H1 (cell line): ENCODE measurements around the gene HSPA1B. TPM values are rescaled to one million over a fixed set of nuclear protein-coding genes. Genes with fewer than 3 reads are reported as not detected.

Experiments
- CTCF ChIA-PET: fragments of 300-600 bp; sonication (Branson Sonifier 250); formaldehyde crosslinking; loops from one replicate; lab custom pipeline; 2021; ENCODE audit not compliant: partially characterized antibody; lab: Charles Lee
- POLR2A ChIA-PET: fragments of 300-600 bp; sonication (Branson Sonifier 250); formaldehyde crosslinking; loops from one replicate; lab custom pipeline; 2021; ENCODE audit warnings: inconsistent platforms; ENCODE audit not compliant: partially characterized antibody; lab: Charles Lee
- DNase-seq, 2 experiments: peaks; one replicate each; pipeline versions ENCODE4 v3.0.0 to v3.0.0-alpha.2; 2010 to 2022; ENCODE audit warnings: low spot score in 2 of 2, low read depth in 1 of 2, mixed read lengths in 1 of 2
- FAIRE-seq: peaks from 2 replicates; lab custom pipeline; 2011; peaks lifted over from hg19 to GRCh38; lab: Jason Lieb, UNC
- H2AFZ ChIP-seq: 2 replicates; pipeline ENCODE4 v1.8.1; 2012; ENCODE audit warnings: low read length, inconsistent platforms
- H2AK5ac ChIP-seq: 2 replicates; pipeline ENCODE4 v1.6.1; 2013; ENCODE audit warnings: low read depth, low read length
- H2BK120ac ChIP-seq: replicated peaks from 2 replicates; pipeline ENCODE3; 2013; ENCODE audit warnings: low read depth, low read length, inconsistent platforms
- H2BK12ac ChIP-seq: 2 replicates; pipeline ENCODE4 v1.6.1; 2013; ENCODE audit warnings: low read depth, low read length
- H2BK15ac ChIP-seq: 2 replicates; pipeline ENCODE4 v1.6.1; 2013; ENCODE audit warnings: low read length
- H2BK20ac ChIP-seq: 2 replicates; pipeline ENCODE4 v1.6.1; 2013; ENCODE audit warnings: low read length
- H2BK5ac ChIP-seq: 2 replicates; pipeline ENCODE4 v1.6.1; 2013; ENCODE audit warnings: low read depth, low read length
- H3K14ac ChIP-seq: 2 replicates; pipeline ENCODE4 v1.6.1; 2013; ENCODE audit warnings: inconsistent platforms; ENCODE audit not compliant: insufficient read length
- H3K18ac ChIP-seq: 2 replicates; pipeline ENCODE4 v1.6.1; 2013; ENCODE audit warnings: low read length; ENCODE audit errors: extremely low read depth
- H3K23ac ChIP-seq: 2 replicates; pipeline ENCODE4 v1.6.1; 2013; ENCODE audit warnings: inconsistent platforms; ENCODE audit not compliant: insufficient read length
- H3K23me2 ChIP-seq: 2 replicates; pipeline ENCODE4 v1.6.1; 2013; ENCODE audit warnings: low read depth, low read length
- H3K27ac ChIP-seq: 2 replicates; pipeline ENCODE4 v1.6.1; 2011; ENCODE audit warnings: low read depth, low read length, inconsistent platforms
- H3K27me3 ChIP-seq, 4 experiments: replicated peaks in 1 of 4; 1 replicate in 1 of 4; 2 replicates in 3 of 4; pipeline versions ENCODE4 v1.6.1 to v1.8.1; 2011 to 2013; ENCODE audit warnings: low read length in 3 of 4, mild to moderate bottlenecking in 3 of 4, inconsistent platforms in 2 of 4, mixed read lengths in 2 of 4, moderate library complexity in 1 of 4; ENCODE audit not compliant: control insufficient read depth in 3 of 4, insufficient read depth in 3 of 4; ENCODE audit errors: extremely low read depth in 1 of 4
- H3K36me3 ChIP-seq, 4 experiments: 2 replicates each; pipeline versions ENCODE4 v1.6.1 to v1.8.1; 2011 to 2013; ENCODE audit warnings: mild to moderate bottlenecking in 4 of 4, low read length in 3 of 4, moderate library complexity in 2 of 4, control low read depth in 1 of 4, inconsistent platforms in 1 of 4; ENCODE audit not compliant: insufficient read depth in 4 of 4, control insufficient read depth in 2 of 4
- H3K4ac ChIP-seq: replicated peaks from 2 replicates; pipeline ENCODE3; 2013; ENCODE audit warnings: low read length, low read depth, mixed read lengths, inconsistent platforms; ENCODE audit not compliant: insufficient read length
- H3K4me1 ChIP-seq, 4 experiments: replicated peaks in 1 of 4; 1 replicate in 1 of 4; 2 replicates in 3 of 4; pipeline versions ENCODE4 v1.6.1 to v1.8.1; 2011 to 2013; ENCODE audit warnings: low read length in 3 of 4, inconsistent platforms in 2 of 4, mixed read lengths in 1 of 4; ENCODE audit not compliant: insufficient read depth in 4 of 4, control insufficient read depth in 3 of 4
- H3K4me2 ChIP-seq, 2 experiments: 2 replicates each; pipeline versions ENCODE4 v1.6.1 to v1.8.1; 2011 to 2013; ENCODE audit warnings: low read depth in 2 of 2, low read length in 2 of 2, control low read depth in 1 of 2, inconsistent platforms in 1 of 2, mild to moderate bottlenecking in 1 of 2; ENCODE audit not compliant: insufficient read depth in 1 of 2
- H3K4me3 ChIP-seq, 4 experiments: fragments of 200-600, 300-600 bp in 1 of 4; sonication (generic), shearing (Covaris generic), sonication (Bioruptor Twin) in 1 of 4; 2 replicates each; pipeline versions ENCODE4 v1.5.1 to v1.8.1; 2011 to 2016; ENCODE audit warnings: low read length in 4 of 4, low read depth in 3 of 4, control low read depth in 2 of 4, inconsistent platforms in 2 of 4, mild to moderate bottlenecking in 2 of 4, mixed read lengths in 1 of 4, moderate library complexity in 1 of 4; ENCODE audit not compliant: insufficient read depth in 2 of 4; ENCODE audit errors: extremely low read depth in 1 of 4
- H3K56ac ChIP-seq: replicated peaks from 2 replicates; pipeline ENCODE3; 2013; ENCODE audit warnings: low read depth, mild to moderate bottlenecking, mixed read lengths, low read length, inconsistent platforms; ENCODE audit not compliant: insufficient read length
- H3K79me1 ChIP-seq: 2 replicates; pipeline ENCODE4 v1.6.1; 2013; ENCODE audit warnings: low read depth, low read length, control low read depth
- H3K79me2 ChIP-seq, 2 experiments: 2 replicates each; pipeline versions ENCODE4 v1.6.1 to v1.8.1; 2012 to 2013; ENCODE audit warnings: low read length in 2 of 2, mild to moderate bottlenecking in 2 of 2, inconsistent platforms in 1 of 2; ENCODE audit not compliant: insufficient read depth in 2 of 2, control insufficient read depth in 1 of 2
- H3K9ac ChIP-seq, 4 experiments: replicated peaks in 1 of 4; 1 replicate in 1 of 4; 2 replicates in 3 of 4; pipeline versions ENCODE4 v1.6.1 to v1.8.1; 2011 to 2013; ENCODE audit warnings: low read depth in 3 of 4, low read length in 3 of 4, control low read depth in 2 of 4, mild to moderate bottlenecking in 2 of 4, moderate library complexity in 2 of 4, inconsistent platforms in 1 of 4; ENCODE audit errors: extremely low read depth in 1 of 4
- H3K9me3 ChIP-seq, 2 experiments: 2 replicates each; pipeline versions ENCODE4 v1.6.1 to v1.8.1; 2012 to 2013; ENCODE audit warnings: mild to moderate bottlenecking in 2 of 2, moderate library complexity in 2 of 2, control low read depth in 1 of 2, inconsistent platforms in 1 of 2, low read depth in 1 of 2, low read length in 1 of 2, mixed read lengths in 1 of 2; ENCODE audit not compliant: insufficient read depth in 2 of 2
- H4K20me1 ChIP-seq, 2 experiments: replicated peaks in 1 of 2; 2 replicates each; pipeline versions ENCODE3 to v1.8.1; 2011 to 2013; ENCODE audit warnings: inconsistent platforms in 2 of 2, low read length in 2 of 2, mild to moderate bottlenecking in 1 of 2; ENCODE audit not compliant: insufficient read depth in 2 of 2, control insufficient read depth in 1 of 2
- H4K5ac ChIP-seq: 2 replicates; pipeline ENCODE4 v1.6.1; 2013; ENCODE audit warnings: low read length, low read depth, mixed read lengths, inconsistent platforms; ENCODE audit not compliant: insufficient read length
- H4K8ac ChIP-seq: 2 replicates; pipeline ENCODE4 v1.8.0; 2013; ENCODE audit warnings: mild to moderate bottlenecking, moderate library complexity, low read length, inconsistent platforms; ENCODE audit not compliant: insufficient read depth; ENCODE audit errors: extremely low read depth
- H4K91ac ChIP-seq: replicated peaks from 2 replicates; pipeline ENCODE3; 2013; ENCODE audit warnings: low read length, mixed read lengths, inconsistent platforms; ENCODE audit not compliant: insufficient read length
- BACH1 ChIP-seq: IDR thresholded peaks from 2 replicates; pipeline ENCODE4 v1.6.1; 2012; ENCODE audit warnings: low read length, improper control_type of control experiment
- CBX5 ChIP-seq: fragments of 300-800, 300-1000 bp; sonication (generic); IDR thresholded peaks from 2 replicates; pipeline ENCODE4 v1.7.1; 2016; ENCODE audit warnings: antibody characterized with exemption, low read length, low read depth
- CBX8 ChIP-seq: fragments of 300-800, 300-1000 bp; sonication (generic); IDR thresholded peaks from 2 replicates; pipeline ENCODE4 v1.7.1; 2016; ENCODE audit warnings: low read depth, low read length, borderline replicate concordance
- FOSL1 ChIP-seq: IDR thresholded peaks from 2 replicates; pipeline ENCODE4 v1.6.1; 2011; ENCODE audit warnings: mild to moderate bottlenecking, low read depth, low read length, moderate library complexity; ENCODE audit not compliant: insufficient read depth
- JUND ChIP-seq: IDR thresholded peaks from 2 replicates; pipeline ENCODE4 v1.6.1; 2011; ENCODE audit warnings: mild to moderate bottlenecking, improper control_type of control experiment, low read length
- RNF2 ChIP-seq: fragments of 200-900, 300-1000 bp; sonication (generic); IDR thresholded peaks from 2 replicates; pipeline ENCODE4 v1.7.1; 2016; ENCODE audit warnings: borderline replicate concordance, low read depth, mild to moderate bottlenecking, antibody characterized with exemption, low read length; ENCODE audit not compliant: poor library complexity, severe bottlenecking; ENCODE audit errors: missing control alignments
- SP1 ChIP-seq: IDR thresholded peaks from 2 replicates; pipeline ENCODE4 v1.6.1; 2011; ENCODE audit warnings: low read depth, low read length
- WGBS, 2 experiments: shearing (Covaris generic) in 1 of 2; methylation state at CpG; one replicate each; pipeline versions ENCODE4 v1.1.6 to v1.1.7; 2013 to 2015; ENCODE audit warnings: low lambda C conversion rate in 2 of 2, mixed read lengths in 2 of 2, inconsistent platforms in 1 of 2, low coverage in 1 of 2, missing lambda C conversion rate in 1 of 2; ENCODE audit not compliant: insufficient replicate concordance in 2 of 2, insufficient coverage in 1 of 2, insufficient read length in 1 of 2; ENCODE audit errors: extremely low coverage in 1 of 2, missing lambda C conversion rate in 1 of 2; 5-methylcytosine and 5-hydroxymethylcytosine counted together
- polyA plus RNA-seq, 7 experiments: library from polyadenylated mRNA; depleted of rRNA in 3 of 7; stranded (reverse) in 5 of 7; unstranded in 2 of 7; fragments of >200 nt in 5 of 7; fragments of 200-250 nt in 2 of 7; gene quantifications; 1 replicate in 5 of 7; 2 replicates in 1 of 7; 4 replicates in 1 of 7; pipeline versions ENCODE4 v1.2.1 to v1.2.3, GENCODE V29; 2011 to 2013; ENCODE audit warnings: missing spikeins in 2 of 7, mixed read lengths in 2 of 7
- total RNA-seq: library from RNA; stranded (reverse); fragmentation: NEBNext Ultra II Directional; extraction: Animal tissue kit (Norgen Biotek cat#: 25700); gene quantifications from 2 replicates; pipeline ENCODE4 v1.2.1, GENCODE V29; 2021
- TF ChIP-seq, protein P1 (sequence below): IDR thresholded peaks from 2 replicates; pipeline ENCODE4 v1.6.1; 2011; ENCODE audit warnings: low read length, improper control_type of control experiment

HSPA1B gene
- total and polyA plus RNA-seq, 2 of the 8 experiments (the other 6 are each of a cell fraction or from before 2014, with no cell fraction given) = 36.6 to 76.6 TPM

DNA sequence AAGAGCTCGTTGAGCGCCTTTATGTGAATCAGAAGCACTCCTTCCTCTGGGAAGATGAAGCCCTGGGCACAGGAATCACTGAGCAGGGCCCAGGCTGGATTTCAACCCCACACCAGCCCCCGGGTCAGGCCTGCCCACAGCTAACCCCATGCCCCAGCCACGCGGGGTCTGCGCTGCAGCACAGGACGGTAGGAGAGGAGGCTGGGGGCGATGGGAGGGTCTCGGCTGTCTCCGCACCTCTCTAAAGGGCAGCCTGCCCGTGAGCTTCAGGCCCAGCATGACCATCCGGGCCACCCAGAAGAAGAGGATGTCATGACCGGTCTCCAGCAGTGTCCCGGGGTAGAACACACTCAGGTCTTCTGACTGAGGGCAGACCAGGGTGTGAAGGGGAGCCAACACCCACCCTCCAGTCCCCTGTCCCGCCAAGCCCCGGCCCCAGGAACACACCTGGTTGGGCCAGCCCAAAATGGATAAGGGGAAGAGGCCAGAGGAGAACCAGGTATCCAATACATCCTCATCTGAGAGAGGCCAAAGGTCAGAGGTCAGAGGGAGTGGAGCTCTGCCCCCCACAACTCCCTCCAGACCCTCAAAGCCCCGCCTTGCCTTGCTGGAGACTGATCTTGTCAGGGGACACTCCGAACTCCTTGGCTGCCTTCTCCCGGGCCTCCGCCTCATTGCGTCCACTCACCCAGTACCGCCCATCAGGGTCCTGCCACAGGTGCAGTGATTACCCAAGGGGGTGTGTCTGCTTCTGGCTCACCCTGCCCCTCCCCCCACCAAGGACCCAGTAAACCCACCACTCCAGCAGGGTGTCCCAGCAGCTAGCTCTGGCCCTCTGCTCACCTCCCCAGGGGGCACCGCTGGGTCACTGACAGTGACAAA, 46.1 kb upstream of the HSPA1B start:
- no peak overlapping the region for H2BK20ac ChIP-seq
- 0 out of 2 replicates have a peak, but pooled peaks cover 1% of the 10 kb centered on the region for H3K23me2 ChIP-seq
- no peak overlapping the region for H3K14ac ChIP-seq
- H2AK5ac ChIP-seq = no peak overlapping the region
- H3K9ac ChIP-seq = no peak overlapping the region
- no peak overlapping the region for H2BK12ac ChIP-seq
- FAIRE-seq (no peak), DNase-seq (no peak)
- H4K20me1 ChIP-seq = peaks cover 1 to 3% of the 10 kb centered on the region in 2 experiments
- H3K56ac ChIP-seq = no peak overlapping the region
- H3K23ac ChIP-seq = no peak overlapping the region
- no peaks in the 10 kb centered on the region for H3K79me1 ChIP-seq
- no peak overlapping the region for H4K91ac ChIP-seq
- no peak overlapping the region for H3K4me2 ChIP-seq
- no peaks in the 10 kb centered on the region; a peak in 1 of 7 replicates for H3K27me3 ChIP-seq
- no peaks in the 10 kb centered on the region for H3K9me3 ChIP-seq
- no peak overlapping the region for H3K27ac ChIP-seq
- ChIA-PET POLR2A (interaction anchor here (0.9 to 10.7 kb wide), 9 partner anchors 6 to 53 kb away, joined by 3 to 85 read pairs (median 3); partner anchors contain the start of genes HSPA1B and VARS1), CTCF (interaction anchor here (1.0 to 15.6 kb wide), 7 partner anchors 3 to 116 kb away, joined by 3 to 228 read pairs (median 4); partner anchors contain the start of genes EHMT2, VARS1 and VWA7)
- peaks cover 0 to 7% (median 3%) of the 10 kb centered on the region in 4 experiments; a peak in 3 of 7 replicates for H3K4me1 ChIP-seq
- H3K18ac ChIP-seq = no peak overlapping the region
- no peak overlapping the region for H2AFZ ChIP-seq
- H3K36me3 ChIP-seq = peaks cover 33 to 75% (median 58%) of the 10 kb centered on the region in 4 experiments
- H4K8ac ChIP-seq = no peak overlapping the region
- no peak overlapping the region for H2BK120ac ChIP-seq
- no peaks in the 10 kb centered on the region for H3K79me2 ChIP-seq
- no peak overlapping the region for H2BK15ac ChIP-seq
- H3K4ac ChIP-seq = no peak overlapping the region
- 93% methylated on average over 23 of the region's 23 CpGs; no CpG with 5 or more reads in 1 of the 2 experiments for WGBS, 2 experiments
- H4K5ac ChIP-seq = no peak overlapping the region
- H2BK5ac ChIP-seq = no peak overlapping the region; the same call in 1 of the 2 replicates
- no peak overlapping the region for H3K4me3 ChIP-seq
- TF ChIP-seq, protein P1, sequence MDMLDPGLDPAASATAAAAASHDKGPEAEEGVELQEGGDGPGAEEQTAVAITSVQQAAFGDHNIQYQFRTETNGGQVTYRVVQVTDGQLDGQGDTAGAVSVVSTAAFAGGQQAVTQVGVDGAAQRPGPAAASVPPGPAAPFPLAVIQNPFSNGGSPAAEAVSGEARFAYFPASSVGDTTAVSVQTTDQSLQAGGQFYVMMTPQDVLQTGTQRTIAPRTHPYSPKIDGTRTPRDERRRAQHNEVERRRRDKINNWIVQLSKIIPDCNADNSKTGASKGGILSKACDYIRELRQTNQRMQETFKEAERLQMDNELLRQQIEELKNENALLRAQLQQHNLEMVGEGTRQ = no peak
- TF ChIP-seq CBX8 (no peak), SP1 (no peak), JUND (no peak), FOSL1 (no peak), RNF2 (no peak), CBX5 (no peak), BACH1 (no peak)
